ENCODE measurements around the gene PSMC1.

The PSMC1 gene

DNA sequence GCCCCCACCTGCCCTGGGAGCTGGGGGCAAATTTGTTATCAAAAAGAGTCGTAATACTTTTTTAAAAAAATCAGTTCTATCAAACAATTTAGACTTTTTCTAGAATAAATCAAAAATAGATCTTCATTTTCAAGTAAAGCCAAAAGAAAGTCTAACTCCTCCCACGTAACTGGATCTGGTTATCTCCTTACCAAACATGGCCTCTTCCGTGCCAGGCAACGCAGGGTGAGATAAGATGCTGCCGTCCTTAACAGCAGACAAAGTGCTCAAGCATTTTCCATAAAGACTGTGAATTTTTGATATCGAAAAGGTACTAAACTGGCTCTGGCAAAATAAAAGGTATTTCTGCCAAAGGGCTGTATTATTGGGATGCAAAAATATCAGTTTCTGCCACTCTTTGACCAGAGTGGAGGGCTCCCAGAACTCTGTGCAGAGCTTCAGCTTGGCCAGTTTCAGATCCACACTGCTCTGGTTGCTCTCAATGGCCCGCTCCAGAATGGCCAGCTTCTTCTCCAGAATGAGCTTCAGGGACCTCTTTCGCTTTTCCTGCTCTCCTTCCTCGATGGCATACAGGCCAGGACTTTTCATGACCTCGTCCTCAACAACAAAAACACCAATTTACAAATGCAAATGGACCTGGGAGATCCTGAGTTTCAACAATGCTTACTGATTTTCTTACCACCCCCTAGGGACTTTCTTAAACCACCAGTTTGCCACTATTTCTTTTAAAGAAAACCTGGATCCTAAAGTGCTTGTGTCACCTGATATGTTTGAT lies 46.4 kb downstream of the PSMC1 start:
- DNase-seq, result no peak

DNA sequence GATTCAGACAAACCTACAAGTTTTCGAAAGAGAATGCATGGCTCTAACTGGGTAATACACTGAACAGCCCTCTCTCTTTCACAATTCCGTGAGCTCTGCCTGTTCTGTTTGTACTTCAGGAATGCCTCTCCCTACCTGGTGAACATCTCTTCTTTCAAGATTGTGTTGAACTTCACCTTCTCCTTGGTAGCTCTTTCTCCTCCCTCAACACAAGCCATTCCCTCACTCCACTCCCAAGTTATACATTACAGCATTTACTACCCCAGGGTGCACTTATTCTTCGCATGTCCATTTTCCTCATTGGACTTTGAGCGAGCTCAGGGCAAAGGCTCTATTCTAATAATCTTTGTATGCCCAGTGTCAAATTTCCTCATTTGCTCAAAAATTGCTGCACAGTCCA lies 47.1 kb downstream of the PSMC1 start:
- no peak for DNase-seq

DNA sequence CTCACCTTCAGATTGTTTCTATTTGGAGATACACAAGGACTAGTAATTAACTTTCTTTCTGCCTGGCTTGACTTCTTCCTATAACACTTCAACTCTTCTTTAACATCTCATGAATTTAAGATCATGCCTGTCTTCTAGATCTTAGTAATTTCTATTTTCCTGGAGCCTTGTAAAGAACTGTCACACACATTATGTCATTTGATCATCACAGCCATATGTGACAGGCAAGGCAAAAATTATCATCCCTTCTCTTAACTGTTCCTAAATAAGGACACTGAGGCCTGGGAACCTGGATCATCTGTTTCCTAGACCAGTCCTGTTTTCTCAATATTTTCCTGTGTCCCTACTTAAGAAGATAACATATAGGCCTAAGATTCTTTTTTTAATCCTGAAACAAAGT lies 48.1 kb downstream of the PSMC1 start:
- no peak for DNase-seq

DNA sequence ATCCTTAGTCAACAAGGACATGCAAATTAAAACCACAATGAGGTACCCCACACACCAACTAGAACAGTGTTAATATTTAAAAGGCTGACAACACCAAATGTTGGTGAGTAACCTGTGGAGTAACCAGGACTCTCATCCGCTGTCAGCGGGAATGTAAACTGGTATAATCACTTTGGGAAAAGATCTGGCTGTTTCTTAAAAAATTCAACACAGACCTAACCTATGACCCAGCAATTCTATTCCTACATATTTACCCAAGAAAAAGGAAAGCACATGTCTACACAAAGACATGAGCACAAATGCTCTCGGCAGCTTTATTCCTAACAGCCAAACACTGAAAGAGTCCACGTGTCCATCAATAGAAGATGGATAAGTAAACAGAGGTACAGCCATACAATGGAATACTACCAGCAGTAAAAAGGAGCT lies 48.8 kb downstream of the PSMC1 start:
- no peak for DNase-seq

DNA sequence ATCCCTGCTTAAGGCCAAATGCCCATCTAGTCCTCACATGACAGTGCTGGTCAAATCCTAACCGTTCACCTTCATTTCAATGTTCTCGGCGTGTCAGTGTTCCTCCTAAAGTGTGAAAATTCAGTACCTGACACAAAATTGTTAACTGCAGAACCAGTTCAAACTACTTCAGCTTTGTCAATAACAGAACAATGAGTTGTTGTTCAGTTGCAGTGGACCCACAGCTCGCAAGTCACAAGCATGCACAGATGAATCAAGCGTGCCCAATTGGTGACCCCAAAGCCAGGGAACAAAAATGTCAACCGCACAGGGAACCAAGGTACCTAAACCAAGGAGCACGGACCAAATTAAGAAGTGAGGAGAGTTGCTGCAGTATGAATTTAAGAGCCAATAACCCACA lies 52.2 kb downstream of the PSMC1 start:
- DNase-seq, result no peak

DNA sequence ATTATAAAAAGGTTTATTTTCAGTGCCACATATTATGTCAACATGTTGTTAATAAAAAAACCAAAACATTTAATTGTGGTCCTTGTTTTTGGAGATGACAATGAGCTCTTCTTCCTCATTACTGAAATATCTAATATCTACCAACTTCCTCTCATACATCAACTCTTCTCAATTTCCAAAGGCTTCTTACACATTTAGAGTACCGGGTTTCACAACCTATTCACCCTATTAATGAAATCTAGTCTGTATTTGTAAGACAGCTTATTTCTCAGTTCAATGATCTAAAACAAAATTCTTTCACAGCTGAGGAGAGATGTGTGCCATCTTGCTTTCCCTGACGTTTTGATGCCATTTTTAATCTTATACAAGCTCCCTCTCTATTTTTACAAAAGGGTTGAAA lies 60.9 kb downstream of the PSMC1 start:
- DNase-seq, result no peak

DNA sequence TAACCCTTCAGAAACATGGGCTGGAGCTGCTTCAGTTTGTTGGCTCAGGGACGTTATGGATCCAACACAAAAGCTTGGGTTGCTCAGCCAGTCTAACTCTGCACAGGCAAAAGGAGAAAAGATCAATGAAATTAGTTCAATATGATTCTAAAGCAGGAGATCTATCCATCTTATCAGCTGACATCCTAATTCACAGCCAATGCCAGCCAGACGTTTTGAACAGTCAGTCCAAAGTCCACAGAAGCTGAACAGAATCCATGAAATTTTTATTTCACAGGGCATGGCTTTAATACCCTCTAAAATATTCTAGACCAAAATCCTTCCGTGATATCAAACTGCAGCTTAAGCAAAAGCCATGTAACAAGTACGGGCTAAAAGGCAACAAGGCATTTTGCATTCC lies 61.7 kb downstream of the PSMC1 start:
- no peak for DNase-seq

DNA sequence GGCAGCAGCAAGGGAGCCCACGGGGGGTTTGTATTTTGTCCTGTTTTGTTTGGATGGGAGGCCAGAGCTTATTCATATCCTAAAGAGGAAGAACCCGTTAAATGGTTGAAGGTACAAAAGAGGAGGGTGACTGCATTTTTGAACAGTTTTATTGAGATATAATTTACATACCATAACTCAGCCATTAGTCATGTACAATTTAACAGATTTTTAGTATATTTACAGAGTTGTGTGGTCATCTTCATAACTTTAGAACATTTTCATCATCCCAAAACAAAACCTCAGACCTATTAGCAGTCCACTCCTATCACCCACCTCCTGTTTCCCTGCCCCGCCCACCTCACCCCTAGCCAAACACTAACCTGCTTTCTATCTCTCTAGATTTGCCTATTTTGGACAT lies 62.8 kb downstream of the PSMC1 start:
- no peak for DNase-seq

DNA sequence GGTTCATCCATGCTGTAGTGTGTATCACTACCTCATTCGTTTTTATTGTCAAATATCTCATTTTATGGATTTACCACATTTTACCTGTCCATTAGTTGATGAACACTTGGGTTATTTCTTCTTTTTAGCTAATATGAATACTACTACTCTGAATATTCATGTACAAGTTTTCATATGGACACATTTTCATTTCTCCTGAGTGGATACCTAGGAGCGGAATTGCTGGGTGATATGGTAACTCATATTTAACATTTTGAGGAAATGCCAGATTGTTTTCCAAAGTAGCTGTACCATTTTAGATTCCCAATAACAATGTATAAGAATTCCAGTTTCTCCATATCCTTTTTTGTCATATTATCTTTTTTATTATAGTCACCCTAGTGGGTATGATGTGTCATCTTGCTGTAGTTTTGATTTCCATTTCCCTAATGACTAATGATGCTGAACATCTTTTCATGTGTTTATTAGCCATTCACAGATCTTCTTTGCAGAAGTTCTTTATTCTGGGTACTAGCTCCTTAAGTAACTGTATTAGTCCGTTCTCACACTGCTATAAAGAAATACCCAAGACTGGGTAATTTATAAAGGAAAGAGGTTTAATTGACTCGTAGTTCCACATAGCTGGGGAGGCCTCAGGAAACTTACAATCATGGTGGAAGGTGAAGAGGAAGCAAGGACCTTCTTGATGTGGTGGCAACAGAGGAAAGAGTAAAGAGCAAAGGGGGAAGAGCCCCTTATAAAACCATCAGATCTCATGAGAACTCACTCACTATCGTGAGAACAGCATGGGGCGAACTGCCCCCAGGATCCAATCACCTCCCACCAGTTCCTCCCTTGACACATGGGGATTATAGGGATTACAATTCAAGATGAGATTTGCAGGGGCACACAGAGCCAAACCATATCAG lies 63.5 kb downstream of the PSMC1 start:
- DNase-seq, result no peak

DNA sequence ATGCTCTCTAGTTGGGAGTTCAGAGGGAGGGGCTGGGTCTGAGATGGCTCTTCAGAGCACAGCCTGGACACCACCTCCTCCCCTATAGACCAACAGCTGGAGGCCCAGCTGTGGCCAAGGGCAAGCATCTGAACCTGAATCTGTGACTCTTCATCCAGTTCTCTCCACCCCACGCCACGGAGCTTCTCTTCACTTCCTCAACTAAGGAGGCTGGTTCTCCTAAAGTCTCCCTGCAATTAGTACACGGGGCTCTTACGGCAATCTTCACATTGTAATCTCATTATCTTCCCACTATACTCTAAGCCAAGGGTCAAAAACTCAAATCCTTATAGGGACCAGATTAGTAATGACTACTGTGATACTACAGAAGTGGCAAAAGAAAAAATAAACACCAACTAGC lies 65.5 kb downstream of the PSMC1 start:
- DNase-seq, result no peak

Measured in right hindlimb (tissue), 1 donor.